Activated CD8-positive, alpha-beta T cell treated with anti-CD3 and anti-CD28 coated beads, Interleukin-2, amount 10 ng/mL, durations not matched to agents 7 days and 5 days (primary cell): ENCODE measurements around the gene TNXB. TPM values are rescaled to one million over a fixed set of nuclear protein-coding genes. Genes with fewer than 3 reads are reported as not detected.
"Not testable (repeated sequence)": the region's sequence is repeated elsewhere in the genome, so short reads cannot be mapped to it uniquely, and the experiment has no call there.

Experiments used
- ATAC-seq: fragments of 150-1000 bp; cut with Tn5 transposase; one replicate; pipeline ENCODE4 v1.10.0; 2021; ENCODE audit warnings: moderate library complexity
- CTCF ChIA-PET: fragments of 350-600 bp; sonication (Branson Sonifier 250); formaldehyde crosslinking; loops from one replicate; lab custom pipeline; 2021; ENCODE audit warnings: antibody characterized with exemption; lab: Charles Lee
- POLR2A ChIA-PET: fragments of 350-600 bp; sonication (Branson Sonifier 250); formaldehyde crosslinking; loops from one replicate; lab custom pipeline; 2021; ENCODE audit warnings: antibody characterized with exemption; lab: Charles Lee
- DNase-seq: peaks from one replicate; pipeline ENCODE4 v3.0.0-alpha.2; 2020
- H3K27ac Mint-ChIP-seq: one replicate; pipeline ENCODE4 v1.8.0; 2021; ENCODE audit warnings: mild to moderate bottlenecking, mixed read lengths
- H3K27me3 Mint-ChIP-seq: one replicate; pipeline ENCODE4 v1.8.0; 2021; ENCODE audit warnings: low read depth, mixed read lengths
- H3K36me3 Mint-ChIP-seq: one replicate; pipeline ENCODE4 v1.8.0; 2021; ENCODE audit warnings: low read depth, mixed read lengths
- H3K4me1 Mint-ChIP-seq: one replicate; pipeline ENCODE4 v1.8.0; 2021; ENCODE audit warnings: low read depth, mixed read lengths
- H3K4me3 Mint-ChIP-seq: one replicate; pipeline ENCODE4 v1.8.0; 2021; ENCODE audit warnings: mild to moderate bottlenecking, mixed read lengths
- H3K9me3 Mint-ChIP-seq: one replicate; pipeline ENCODE4 v1.8.0; 2022; ENCODE audit warnings: mixed read lengths; ENCODE audit not compliant: insufficient read depth
- total RNA-seq, 2 experiments: library from RNA; stranded (reverse); gene quantifications; one replicate each; pipeline ENCODE4 v1.2.3, GENCODE V29; 2021

TNXB gene
- total RNA-seq, 2 experiments from 2014 or later, result 3.4 to 4.8 TPM

- POLR2A ChIA-PET, result interaction anchor here (1.2 kb wide), 1 partner anchor 54 kb away, joined by 3 read pairs; the partner anchor contains the start of gene EGFL8
- CTCF ChIA-PET, result interaction anchor here (1.5 kb wide), 1 partner anchor 44 kb away, joined by 4 read pairs; no protein-coding TSS in a partner anchor
- DNase-seq, result no peak
- H3K4me1 Mint-ChIP-seq, result peaks cover 2% of the 10 kb centered on the region
- ATAC-seq, result no peak
- no peaks in the 10 kb centered on the region for H3K9me3 Mint-ChIP-seq
- H3K36me3 Mint-ChIP-seq, result peaks cover 8% of the 10 kb centered on the region
- H3K27me3 Mint-ChIP-seq, result peaks cover 14% of the 10 kb centered on the region
- H3K27ac Mint-ChIP-seq, result no peak overlapping the region
- no peak overlapping the region for H3K4me3 Mint-ChIP-seq
These were observed 1.5 kb upstream of the TNXB start for GRCh38 chr6:32110632-32111031.

- peaks cover 18% of the 10 kb centered on the region for H3K27me3 Mint-ChIP-seq
- no peaks in the 10 kb centered on the region for H3K9me3 Mint-ChIP-seq
- CTCF ChIA-PET, result interaction anchor here (0.7 to 1.5 kb wide), 2 partner anchors 45 to 124 kb away, joined by 3 to 4 read pairs; no protein-coding TSS in a partner anchor
- no peak overlapping the region for H3K4me3 Mint-ChIP-seq
- POLR2A ChIA-PET, result interaction anchor here (1.2 kb wide), 1 partner anchor 55 kb away, joined by 3 read pairs; the partner anchor contains the start of gene EGFL8
- peaks cover 2% of the 10 kb centered on the region for H3K36me3 Mint-ChIP-seq
- ATAC-seq, result no peak
- DNase-seq, result no peak
- no peak overlapping the region for H3K27ac Mint-ChIP-seq
- H3K4me1 Mint-ChIP-seq, result peaks cover 2% of the 10 kb centered on the region
These were observed 625 bp upstream of the TNXB start for GRCh38 chr6:32109765-32110160.

GRCh38 chr6:32108727-32109113 lies 418 bp downstream of the TNXB start:
- Mint-ChIP-seq H3K4me3 (no peak overlapping the region), H3K9me3 (no peaks in the 10 kb centered on the region), H3K36me3 (no peaks in the 10 kb centered on the region), H3K4me1 (peaks cover 2% of the 10 kb centered on the region), H3K27me3 (peaks cover 21% of the 10 kb centered on the region), H3K27ac (no peak overlapping the region)
- POLR2A ChIA-PET, result interaction anchor here (0.8 to 1.2 kb wide), 3 partner anchors 14 to 35 kb away, joined by 3 to 7 read pairs (median 4); no protein-coding TSS in a partner anchor
- CTCF ChIA-PET, result no interaction called here
- peak; percentile 16 for ATAC-seq
- DNase-seq, result no peak

GRCh38 chr6:32108094-32108627 lies 977 bp downstream of the TNXB start:
- H3K4me3 Mint-ChIP-seq, result no peak overlapping the region
- ATAC-seq, result peak; percentile 17

GRCh38 chr6:32107406-32107805 lies 1.7 kb downstream of the TNXB start:
- no peak overlapping the region for H3K4me3 Mint-ChIP-seq
- ChIA-PET CTCF (interaction anchor here (1.3 kb wide), 1 partner anchor 11 kb away, joined by 4 read pairs; no protein-coding TSS in a partner anchor), POLR2A (interaction anchor here (0.8 kb wide), 1 partner anchor 226 kb away, joined by 3 read pairs; no protein-coding TSS in a partner anchor)
- H3K9me3 Mint-ChIP-seq, result no peaks in the 10 kb centered on the region
- no peak for ATAC-seq
- H3K4me1 Mint-ChIP-seq, result peaks cover 2% of the 10 kb centered on the region
- peaks cover 26% of the 10 kb centered on the region for H3K27me3 Mint-ChIP-seq
- DNase-seq, result no peak
- no peaks in the 10 kb centered on the region for H3K36me3 Mint-ChIP-seq
- no peak overlapping the region for H3K27ac Mint-ChIP-seq

More at GRCh38 chr6:32108094-32108627, 977 bp downstream of the TNXB start:
- Mint-ChIP-seq H3K4me1 (peaks cover 2% of the 10 kb centered on the region), H3K9me3 (no peaks in the 10 kb centered on the region), H3K27me3 (peaks cover 24% of the 10 kb centered on the region), H3K27ac (no peak overlapping the region), H3K36me3 (no peaks in the 10 kb centered on the region)
- DNase-seq, result no peak
- CTCF ChIA-PET, result interaction anchor here (1.3 kb wide), 1 partner anchor 11 kb away, joined by 4 read pairs; no protein-coding TSS in a partner anchor
- POLR2A ChIA-PET, result interaction anchor here (0.8 to 1.2 kb wide), 3 partner anchors 14 to 35 kb away, joined by 3 to 7 read pairs (median 4); no protein-coding TSS in a partner anchor

GRCh38 chr6:32105433-32105832 lies 3.7 kb downstream of the TNXB start:
- ChIA-PET CTCF (no interaction called here), POLR2A (no interaction called here)
- H3K36me3 Mint-ChIP-seq, result no peaks in the 10 kb centered on the region
- H3K9me3 Mint-ChIP-seq, result no peaks in the 10 kb centered on the region
- H3K4me1 Mint-ChIP-seq, result peaks cover 2% of the 10 kb centered on the region
- no peak overlapping the region for H3K4me3 Mint-ChIP-seq
- H3K27ac Mint-ChIP-seq, result no peak overlapping the region
- ATAC-seq (no peak), DNase-seq (no peak)
- H3K27me3 Mint-ChIP-seq, result peaks cover 26% of the 10 kb centered on the region

GRCh38 chr6:32102255-32102654 lies 6.9 kb downstream of the TNXB start:
- CTCF ChIA-PET, result interaction anchor here (1.5 to 1.9 kb wide), 2 partner anchors 9 to 17 kb away, joined by 3 to 6 read pairs; no protein-coding TSS in a partner anchor
- Mint-ChIP-seq H3K27ac (no peak overlapping the region), H3K27me3 (peaks cover 24% of the 10 kb centered on the region), H3K4me3 (no peak overlapping the region), H3K36me3 (no peaks in the 10 kb centered on the region), H3K4me1 (no peaks in the 10 kb centered on the region), H3K9me3 (no peaks in the 10 kb centered on the region)
- DNase-seq (no peak), ATAC-seq (no peak)
- POLR2A ChIA-PET, result no interaction called here

GRCh38 chr6:32100251-32100650 lies 8.9 kb downstream of the TNXB start:
- peaks cover 42% of the 10 kb centered on the region for H3K27me3 Mint-ChIP-seq

GRCh38 chr6:32097364-32097763 lies 11.8 kb downstream of the TNXB start:
- H3K4me1 Mint-ChIP-seq, result no peaks in the 10 kb centered on the region

More at GRCh38 chr6:32100251-32100650, 8.9 kb downstream of the TNXB start:
- H3K4me3 Mint-ChIP-seq, POLR2A ChIA-PET, H3K4me1 Mint-ChIP-seq, H3K36me3 Mint-ChIP-seq, H3K27ac Mint-ChIP-seq, H3K9me3 Mint-ChIP-seq, DNase-seq, ATAC-seq: not testable (repeated sequence)
- CTCF ChIA-PET, result interaction anchor here (1.9 kb wide), 1 partner anchor 19 kb away, joined by 6 read pairs; no protein-coding TSS in a partner anchor

GRCh38 chr6:32096394-32097258 lies 12.5 kb downstream of the TNXB start:
- H3K4me1 Mint-ChIP-seq, result no peaks in the 10 kb centered on the region
- H3K27ac Mint-ChIP-seq, result no peak overlapping the region
- H3K9me3 Mint-ChIP-seq, result no peaks in the 10 kb centered on the region
- ATAC-seq (peak; percentile 40), DNase-seq (no peak)
- H3K36me3 Mint-ChIP-seq, result no peaks in the 10 kb centered on the region
- ChIA-PET CTCF (no interaction called here), POLR2A (no interaction called here)
- no peak overlapping the region for H3K4me3 Mint-ChIP-seq
- H3K27me3 Mint-ChIP-seq, result peaks cover 42% of the 10 kb centered on the region

More at GRCh38 chr6:32097364-32097763, 11.8 kb downstream of the TNXB start:
- ATAC-seq (no peak), DNase-seq (no peak)
- ChIA-PET CTCF (no interaction called here), POLR2A (no interaction called here)
- H3K4me3 Mint-ChIP-seq, result no peak overlapping the region
- peaks cover 40% of the 10 kb centered on the region for H3K27me3 Mint-ChIP-seq
- no peaks in the 10 kb centered on the region for H3K36me3 Mint-ChIP-seq
- H3K9me3 Mint-ChIP-seq, result no peaks in the 10 kb centered on the region
- H3K27ac Mint-ChIP-seq, result no peak overlapping the region

GRCh38 chr6:32096087-32096393 lies 13.1 kb downstream of the TNXB start:
- DNase-seq (no peak), ATAC-seq (no peak)
- Mint-ChIP-seq H3K27ac (no peak overlapping the region), H3K36me3 (no peaks in the 10 kb centered on the region), H3K27me3 (peaks cover 42% of the 10 kb centered on the region), H3K4me1 (no peaks in the 10 kb centered on the region), H3K4me3 (no peak overlapping the region), H3K9me3 (no peaks in the 10 kb centered on the region)
- ChIA-PET CTCF (no interaction called here), POLR2A (no interaction called here)
